MM.1S (cell line): Measurements from ENCODE around the gene NALCN.

ENCODE experiments used
- DNase-seq: peaks from one replicate; pipeline ENCODE4 v3.0.0-alpha.2; 2015
- H2AFZ ChIP-seq: fragments of 300-600 bp; sonication (generic); 2 replicates; pipeline ENCODE4 v1.6.0; 2016; ENCODE audit warnings: antibody characterized with exemption, low read length
- H3F3A ChIP-seq: fragments of 300-600 bp; sonication (generic); 2 replicates; pipeline ENCODE4 v1.6.1; 2016; ENCODE audit warnings: mild to moderate bottlenecking, antibody characterized with exemption, low read length, moderate library complexity, mixed read lengths; ENCODE audit not compliant: insufficient read depth
- H3K27ac ChIP-seq: fragments of 300-600 bp; sonication (generic); 2 replicates; pipeline ENCODE4 v1.5.1; 2016; ENCODE audit warnings: mild to moderate bottlenecking, low read length
- H3K27me3 ChIP-seq: fragments of 300-600 bp; sonication (generic); replicated peaks from 2 replicates; pipeline ENCODE4 v1.6.0; 2016; ENCODE audit warnings: low read length; ENCODE audit not compliant: insufficient read depth
- H3K36me3 ChIP-seq: fragments of 300-600 bp; sonication (generic); replicated peaks from 2 replicates; pipeline ENCODE4 v1.6.1; 2016; ENCODE audit warnings: mild to moderate bottlenecking, low read length, mixed read lengths; ENCODE audit not compliant: insufficient read depth
- H3K4me1 ChIP-seq: fragments of 300-600 bp; sonication (generic); 2 replicates; pipeline ENCODE4 v1.6.1; 2016; ENCODE audit warnings: low read length, mixed read lengths
- H3K4me2 ChIP-seq: fragments of 300-600 bp; sonication (generic); 2 replicates; pipeline ENCODE4 v1.6.0; 2016; ENCODE audit warnings: low read depth, low read length
- H3K4me3 ChIP-seq: fragments of 300-600 bp; sonication (generic); 2 replicates; pipeline ENCODE4 v1.5.1; 2016; ENCODE audit warnings: low read length, mixed read lengths
- H3K79me2 ChIP-seq: fragments of 300-600 bp; sonication (generic); 2 replicates; pipeline ENCODE4 v1.6.1; 2016; ENCODE audit warnings: mixed run types, low read length, mixed read lengths
- H3K9ac ChIP-seq: fragments of 300-600 bp; sonication (generic); 2 replicates; pipeline ENCODE4 v1.6.1; 2016; ENCODE audit warnings: low read length, mixed read lengths
- H3K9me2 ChIP-seq: fragments of 300-600 bp; sonication (generic); replicated peaks from 2 replicates; pipeline ENCODE4 v1.6.1; 2016; ENCODE audit warnings: mild to moderate bottlenecking, low read length, mixed read lengths; ENCODE audit not compliant: insufficient read depth
- H3K9me3 ChIP-seq: fragments of 300-600 bp; sonication (generic); replicated peaks from 2 replicates; pipeline ENCODE4 v1.6.1; 2016; ENCODE audit warnings: mild to moderate bottlenecking, low read length, mixed read lengths; ENCODE audit not compliant: insufficient read depth
- H4K20me1 ChIP-seq: fragments of 300-600 bp; sonication (generic); 2 replicates; pipeline ENCODE4 v1.6.1; 2016; ENCODE audit warnings: mild to moderate bottlenecking, low read length, moderate library complexity, mixed read lengths; ENCODE audit not compliant: insufficient read depth
- CTCF ChIP-seq: fragments of 300-600 bp; sonication (generic); IDR thresholded peaks from 2 replicates; pipeline ENCODE4 v1.5.1; 2016; ENCODE audit warnings: antibody characterized with exemption, low read length, mixed read lengths
- EZH2 ChIP-seq: fragments of 300-600 bp; sonication (generic); optimal IDR thresholded peaks from 2 replicates; pipeline ENCODE3; 2017; ENCODE audit warnings: low read depth, mild to moderate bottlenecking, antibody characterized with exemption, low read length, mixed read lengths
- EZH2phosphoT487 ChIP-seq: fragments of 300-600 bp; sonication (generic); IDR thresholded peaks from 2 replicates; pipeline ENCODE4 v1.6.1; 2018; ENCODE audit warnings: antibody characterized with exemption, low read length

Gene NALCN

GRCh38 chr13:101455863-101456262, 39.6 kb upstream of the NALCN start:
- Histone ChIP-seq H3K4me1 (no peaks in the 10 kb centered on the region), H3K27me3 (no peaks in the 10 kb centered on the region), H3K9me2 (no peaks in the 10 kb centered on the region), H3K9me3 (no peaks in the 10 kb centered on the region), H3K36me3 (no peaks in the 10 kb centered on the region), H3K27ac (no peak overlapping the region), H2AFZ (no peak overlapping the region), H3K4me3 (no peak overlapping the region), H3K4me2 (no peak overlapping the region), H3K9ac (no peak overlapping the region), H3F3A (peaks cover 3% of the 10 kb centered on the region; the same call in 1 of the 2 replicates), H4K20me1 (no peaks in the 10 kb centered on the region), H3K79me2 (no peaks in the 10 kb centered on the region)
- DNase-seq = no peak
- no peak for TF ChIP-seq EZH2phosphoT487
- TF ChIP-seq EZH2 = no peak
- TF ChIP-seq CTCF = no peak

GRCh38 chr13:101454767-101455166, 38.5 kb upstream of the NALCN start:
- Histone ChIP-seq H3K9ac (no peak overlapping the region), H4K20me1 (no peaks in the 10 kb centered on the region), H3K36me3 (no peaks in the 10 kb centered on the region), H3K4me2 (no peak overlapping the region), H3K4me1 (no peaks in the 10 kb centered on the region), H3K79me2 (no peaks in the 10 kb centered on the region), H3K27me3 (no peaks in the 10 kb centered on the region), H3K9me3 (no peaks in the 10 kb centered on the region), H3F3A (peaks cover 3% of the 10 kb centered on the region; the same call in 1 of the 2 replicates), H3K4me3 (no peak overlapping the region), H3K27ac (no peak overlapping the region), H2AFZ (no peak overlapping the region), H3K9me2 (no peaks in the 10 kb centered on the region)
- TF ChIP-seq EZH2 = no peak
- no peak for TF ChIP-seq EZH2phosphoT487
- TF ChIP-seq CTCF = no peak
- DNase-seq = no peak

- H3K4me1 ChIP-seq = no peaks in the 10 kb centered on the region
- no peaks in the 10 kb centered on the region for H3K9me2 ChIP-seq
- H2AFZ ChIP-seq = peak overlapping the region; percentile 88
- H3K9me3 ChIP-seq = no peaks in the 10 kb centered on the region
- H4K20me1 ChIP-seq = no peaks in the 10 kb centered on the region
- H3K9ac ChIP-seq = peak overlapping the region; percentile 55; the same call in 1 of the 2 replicates
- peak overlapping the region; percentile 83 for H3K4me2 ChIP-seq
- H3K27me3 ChIP-seq = no peaks in the 10 kb centered on the region
- DNase-seq = peak; percentile 71
- H3K4me3 ChIP-seq = peak overlapping the region; percentile 80
- peak overlapping the region; percentile 43; the same call in 1 of the 2 replicates for H3K27ac ChIP-seq
- no peaks in the 10 kb centered on the region for H3K79me2 ChIP-seq
- H3F3A ChIP-seq = peaks cover 3% of the 10 kb centered on the region; the same call in 1 of the 2 replicates
- TF ChIP-seq EZH2phosphoT487 = no peak
- peak; percentile 50 for TF ChIP-seq CTCF
- TF ChIP-seq EZH2 = no peak
- no peaks in the 10 kb centered on the region for H3K36me3 ChIP-seq
Observed at GRCh38 chr13:101453784-101454201, 37.5 kb upstream of the NALCN start.
